Astrocyte (in vitro differentiated cells and primary cell): ENCODE measurements around the gene THAP11. TPM values are rescaled to one million over a fixed set of nuclear protein-coding genes. Genes with fewer than 3 reads are reported as not detected.

Source experiments
- DNase-seq: peaks from one replicate; pipeline ENCODE4 v3.0.0-alpha.2; 2010; ENCODE audit warnings: low read depth
- FAIRE-seq: peaks from 2 replicates; lab custom pipeline; 2011; peaks lifted over from hg19 to GRCh38; lab: Jason Lieb, UNC
- H2AFZ ChIP-seq: 2 replicates; pipeline ENCODE4 v1.6.0; 2012; ENCODE audit warnings: low read depth, low read length, inconsistent platforms
- H3K27ac ChIP-seq: 2 replicates; pipeline ENCODE4 v1.5.1; 2011; ENCODE audit warnings: low read depth, low read length, inconsistent platforms
- H3K27me3 ChIP-seq: 2 replicates; pipeline ENCODE4 v1.6.0; 2011; ENCODE audit warnings: low read length, inconsistent platforms; ENCODE audit not compliant: insufficient read depth
- H3K36me3 ChIP-seq: 2 replicates; pipeline ENCODE4 v1.5.1; 2011; ENCODE audit warnings: low read length, inconsistent platforms; ENCODE audit not compliant: insufficient read depth
- H3K4me1 ChIP-seq: 2 replicates; pipeline ENCODE4 v1.5.1; 2011; ENCODE audit warnings: low read length, inconsistent platforms; ENCODE audit not compliant: insufficient read depth
- H3K4me2 ChIP-seq: 2 replicates; pipeline ENCODE4 v1.6.0; 2012; ENCODE audit warnings: low read length, inconsistent platforms
- H3K4me3 ChIP-seq: 2 replicates; pipeline ENCODE4 v1.5.1; 2011; ENCODE audit warnings: low read depth, mild to moderate bottlenecking, low read length, inconsistent platforms; ENCODE audit not compliant: insufficient read depth
- H3K79me2 ChIP-seq: 2 replicates; pipeline ENCODE4 v1.6.0; 2012; ENCODE audit warnings: mild to moderate bottlenecking, low read length, inconsistent platforms; ENCODE audit not compliant: insufficient read depth
- H3K9ac ChIP-seq: 2 replicates; pipeline ENCODE4 v1.6.0; 2012; ENCODE audit warnings: mild to moderate bottlenecking, low read length, inconsistent platforms
- H3K9me3 ChIP-seq: 2 replicates; pipeline ENCODE4 v1.5.1; 2012; ENCODE audit warnings: low read depth, mild to moderate bottlenecking, low read length, inconsistent platforms; ENCODE audit not compliant: insufficient read depth
- H4K20me1 ChIP-seq: 2 replicates; pipeline ENCODE4 v1.6.0; 2012; ENCODE audit warnings: low read length, inconsistent platforms; ENCODE audit not compliant: insufficient read depth
- H3K27ac Mint-ChIP-seq: one replicate; pipeline ENCODE4 v1.8.0; 2021; ENCODE audit warnings: mild to moderate bottlenecking, mixed read lengths; ENCODE audit not compliant: unreplicated experiment
- H3K27me3 Mint-ChIP-seq: one replicate; pipeline ENCODE4 v1.8.0; 2021; ENCODE audit warnings: low read depth, mixed read lengths; ENCODE audit not compliant: unreplicated experiment
- H3K36me3 Mint-ChIP-seq: one replicate; pipeline ENCODE4 v1.8.0; 2021; ENCODE audit warnings: low read depth, mixed read lengths; ENCODE audit not compliant: unreplicated experiment
- H3K4me1 Mint-ChIP-seq: one replicate; pipeline ENCODE4 v1.8.0; 2021; ENCODE audit warnings: low read depth, mixed read lengths; ENCODE audit not compliant: unreplicated experiment
- H3K4me3 Mint-ChIP-seq: one replicate; pipeline ENCODE4 v1.8.0; 2021; ENCODE audit warnings: mild to moderate bottlenecking, moderate library complexity, mixed read lengths; ENCODE audit not compliant: unreplicated experiment
- H3K9me3 Mint-ChIP-seq: one replicate; pipeline ENCODE4 v1.8.0; 2021; ENCODE audit warnings: mild to moderate bottlenecking, mixed read lengths; ENCODE audit not compliant: unreplicated experiment
- EZH2 ChIP-seq: IDR thresholded peaks from 2 replicates; pipeline ENCODE4 v1.6.1; 2012; ENCODE audit warnings: mild to moderate bottlenecking, low read length, inconsistent platforms; ENCODE audit not compliant: insufficient read depth
- total RNA-seq: library from RNA; stranded (reverse); gene quantifications from 2 replicates; pipeline ENCODE4 v1.2.1, GENCODE V29; 2021
- TF ChIP-seq, protein P1 (sequence below): IDR thresholded peaks from 2 replicates; pipeline ENCODE4 v1.5.1; 2011; ENCODE audit warnings: low read depth, mild to moderate bottlenecking, inconsistent platforms, low read length, moderate library complexity; ENCODE audit not compliant: insufficient read depth

THAP11 gene
- total RNA-seq, 1 donor from 2014 or later = 16.5 TPM

DNA sequence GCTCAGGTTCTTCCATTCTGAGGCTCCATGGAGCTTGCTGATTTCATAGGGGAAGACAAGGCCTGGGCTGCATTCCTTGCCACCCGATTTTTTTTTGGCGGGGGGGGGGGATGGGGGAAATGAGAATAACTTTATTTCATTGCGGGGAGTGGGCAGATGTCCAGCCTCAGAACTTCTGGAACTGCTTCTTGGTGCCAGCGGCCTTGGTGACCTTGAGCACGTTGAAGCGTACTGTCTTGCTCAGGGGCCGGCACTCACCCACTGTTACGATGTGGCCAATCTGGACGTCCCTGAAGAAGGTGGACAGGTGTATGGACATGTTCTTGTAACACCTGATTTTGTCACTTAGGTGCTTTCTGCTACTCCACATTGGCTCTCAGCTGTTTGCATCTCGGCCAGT, 13.7 kb downstream of the THAP11 start:
- no peak overlapping the region for H3K4me2 ChIP-seq
- no peak overlapping the region for H3K9ac ChIP-seq
- H3K36me3 ChIP-seq = no peaks in the 10 kb centered on the region
- no peak overlapping the region for H3K4me3 ChIP-seq
- H3K36me3 Mint-ChIP-seq = peaks cover 11% of the 10 kb centered on the region
- H3K27me3 ChIP-seq = no peaks in the 10 kb centered on the region
- H3K27ac ChIP-seq = no peak overlapping the region
- H3K4me3 Mint-ChIP-seq = no peak overlapping the region
- H3K79me2 ChIP-seq = peaks cover 99% of the 10 kb centered on the region
- no peak overlapping the region for H2AFZ ChIP-seq
- no peak for FAIRE-seq
- H3K27me3 Mint-ChIP-seq = no peaks in the 10 kb centered on the region
- DNase-seq = no peak
- H3K4me1 ChIP-seq = peaks cover 28% of the 10 kb centered on the region
- no peaks in the 10 kb centered on the region for H3K9me3 Mint-ChIP-seq
- H3K4me1 Mint-ChIP-seq = peaks cover 27% of the 10 kb centered on the region
- peaks cover 86% of the 10 kb centered on the region for H4K20me1 ChIP-seq
- TF ChIP-seq, protein P1, sequence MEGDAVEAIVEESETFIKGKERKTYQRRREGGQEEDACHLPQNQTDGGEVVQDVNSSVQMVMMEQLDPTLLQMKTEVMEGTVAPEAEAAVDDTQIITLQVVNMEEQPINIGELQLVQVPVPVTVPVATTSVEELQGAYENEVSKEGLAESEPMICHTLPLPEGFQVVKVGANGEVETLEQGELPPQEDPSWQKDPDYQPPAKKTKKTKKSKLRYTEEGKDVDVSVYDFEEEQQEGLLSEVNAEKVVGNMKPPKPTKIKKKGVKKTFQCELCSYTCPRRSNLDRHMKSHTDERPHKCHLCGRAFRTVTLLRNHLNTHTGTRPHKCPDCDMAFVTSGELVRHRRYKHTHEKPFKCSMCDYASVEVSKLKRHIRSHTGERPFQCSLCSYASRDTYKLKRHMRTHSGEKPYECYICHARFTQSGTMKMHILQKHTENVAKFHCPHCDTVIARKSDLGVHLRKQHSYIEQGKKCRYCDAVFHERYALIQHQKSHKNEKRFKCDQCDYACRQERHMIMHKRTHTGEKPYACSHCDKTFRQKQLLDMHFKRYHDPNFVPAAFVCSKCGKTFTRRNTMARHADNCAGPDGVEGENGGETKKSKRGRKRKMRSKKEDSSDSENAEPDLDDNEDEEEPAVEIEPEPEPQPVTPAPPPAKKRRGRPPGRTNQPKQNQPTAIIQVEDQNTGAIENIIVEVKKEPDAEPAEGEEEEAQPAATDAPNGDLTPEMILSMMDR = no peak
- no peak for TF ChIP-seq EZH2
- no peaks in the 10 kb centered on the region for H3K9me3 ChIP-seq
- no peak overlapping the region for H3K27ac Mint-ChIP-seq

DNA sequence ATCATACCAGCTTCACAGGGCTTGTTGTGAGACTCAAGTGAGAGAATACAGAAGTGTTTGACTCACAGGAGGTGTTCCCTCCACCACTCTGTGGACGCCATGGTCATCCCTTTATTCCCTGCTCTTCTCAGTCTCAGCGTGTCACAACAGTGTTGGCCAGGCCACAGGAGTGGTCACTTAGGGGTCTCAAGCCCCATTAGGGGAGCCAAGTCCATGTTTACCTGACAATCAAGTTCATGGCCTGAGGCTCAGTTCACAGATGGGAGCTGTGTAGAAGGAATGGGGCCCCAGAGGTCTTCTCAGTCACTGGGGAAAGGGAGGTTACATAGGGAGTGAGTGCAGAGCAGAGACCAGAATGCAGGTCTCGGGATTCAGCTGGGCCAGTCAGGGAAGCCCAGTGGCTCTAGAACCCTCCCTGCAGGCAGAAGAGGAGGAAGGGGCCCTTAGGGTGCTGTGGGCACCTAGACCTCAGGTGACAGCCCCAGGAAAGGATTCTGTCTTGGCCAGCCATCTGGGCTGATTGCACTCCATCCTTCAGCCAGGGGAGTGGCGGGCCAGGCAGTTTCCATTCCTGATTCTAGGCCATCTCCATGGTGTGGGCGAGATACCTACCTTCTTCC, 14.9 kb downstream of the THAP11 start:
- Mint-ChIP-seq H3K27ac (peak overlapping the region; percentile 96), H3K4me1 (peaks cover 38% of the 10 kb centered on the region), H3K9me3 (no peaks in the 10 kb centered on the region), H3K27me3 (no peaks in the 10 kb centered on the region), H3K4me3 (no peak overlapping the region), H3K36me3 (peaks cover 19% of the 10 kb centered on the region)
- peak overlapping the region; percentile 76 for H3K9ac ChIP-seq
- peak overlapping the region; percentile 71 for H3K4me2 ChIP-seq
- H3K4me1 ChIP-seq = peaks cover 40% of the 10 kb centered on the region
- H3K9me3 ChIP-seq = no peaks in the 10 kb centered on the region
- no peak for TF ChIP-seq EZH2
- TF ChIP-seq, protein P1 = no peak
- no peak for DNase-seq
- no peak overlapping the region for H3K4me3 ChIP-seq
- H3K79me2 ChIP-seq = peaks cover 99% of the 10 kb centered on the region
- peak overlapping the region; percentile 98 for H3K27ac ChIP-seq
- H2AFZ ChIP-seq = no peak overlapping the region
- H4K20me1 ChIP-seq = peaks cover 90% of the 10 kb centered on the region
- H3K27me3 ChIP-seq = no peaks in the 10 kb centered on the region
- no peak for FAIRE-seq
- no peaks in the 10 kb centered on the region for H3K36me3 ChIP-seq

DNA sequence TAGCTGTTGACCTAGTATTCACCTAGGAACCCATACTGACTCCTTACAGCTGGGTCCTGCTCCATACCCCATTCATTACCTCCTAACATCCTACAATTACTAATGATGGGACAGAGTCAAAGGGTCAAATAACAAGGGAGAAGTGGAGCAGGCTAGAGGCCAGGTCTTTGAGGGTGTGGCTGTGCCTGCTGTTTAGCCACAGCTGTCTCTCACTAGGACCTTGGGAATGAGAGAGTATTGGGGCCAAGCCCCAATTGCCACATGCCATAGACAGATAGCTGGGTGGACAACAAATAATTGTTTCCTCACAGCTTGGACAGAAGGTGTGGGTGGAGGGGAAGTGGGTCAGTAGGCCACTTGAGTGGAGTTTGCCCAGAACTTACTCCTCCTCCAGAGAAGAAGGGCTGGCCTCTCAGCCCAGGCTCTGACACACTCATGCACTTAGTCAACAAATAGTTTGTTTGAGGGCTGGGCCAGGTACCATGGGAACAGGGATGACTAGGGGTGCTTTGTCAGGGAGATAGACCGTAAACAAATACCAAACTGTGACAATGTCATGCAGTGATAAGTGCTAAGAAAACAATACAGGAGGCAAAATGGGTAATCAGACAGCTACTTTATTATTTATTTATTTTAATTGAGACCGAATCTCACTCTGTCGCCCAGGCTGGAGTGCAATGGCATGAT, 15.6 kb downstream of the THAP11 start:
- H3K27ac Mint-ChIP-seq = peak overlapping the region; percentile 96
- H3K4me1 Mint-ChIP-seq = peaks cover 44% of the 10 kb centered on the region
- no peak for TF ChIP-seq EZH2
- TF ChIP-seq, protein P1 = no peak
- Histone ChIP-seq H3K4me2 (peak overlapping the region; percentile 71), H3K4me3 (no peak overlapping the region), H4K20me1 (peaks cover 93% of the 10 kb centered on the region), H3K27ac (peak overlapping the region; percentile 98), H2AFZ (no peak overlapping the region), H3K9me3 (no peaks in the 10 kb centered on the region), H3K79me2 (peaks cover 99% of the 10 kb centered on the region), H3K27me3 (no peaks in the 10 kb centered on the region), H3K4me1 (peaks cover 47% of the 10 kb centered on the region), H3K36me3 (no peaks in the 10 kb centered on the region), H3K9ac (peak overlapping the region; percentile 83)
- peak overlapping the region; percentile 9 for H3K4me3 Mint-ChIP-seq
- H3K36me3 Mint-ChIP-seq = peaks cover 19% of the 10 kb centered on the region
- no peaks in the 10 kb centered on the region for H3K9me3 Mint-ChIP-seq
- H3K27me3 Mint-ChIP-seq = no peaks in the 10 kb centered on the region
- FAIRE-seq = peak; percentile 70
- DNase-seq = peak; percentile 88
